DND-41 (cell line): ENCODE measurements around the gene MADCAM1.

ENCODE experiments used
- CTCF ChIP-seq: IDR thresholded peaks from 2 replicates; pipeline ENCODE4 v1.5.1; 2012; ENCODE audit warnings: borderline replicate concordance, low read length, moderate library complexity, mild to moderate bottlenecking; ENCODE audit not compliant: poor library complexity, severe bottlenecking; ENCODE audit errors: extremely low read depth
- EZH2 ChIP-seq: IDR thresholded peaks from 3 replicates; pipeline ENCODE4 v1.6.1; 2012; ENCODE audit warnings: borderline replicate concordance, low read depth, mild to moderate bottlenecking, moderate library complexity, low read length, inconsistent platforms; ENCODE audit not compliant: severe bottlenecking

- TF ChIP-seq CTCF (no peak), EZH2 (no peak)
Observed at GRCh38 chr19:543910-544608, 47.8 kb downstream of the MADCAM1 start, which contains the start of gene GZMM.
